Measurements from ENCODE around the gene FANCI.

Gene FANCI

GRCh38 chr15:89353991-89354390 is 110.2 kb downstream of the FANCI start:
- no peak overlapping the region for H3K4me3 ChIP-seq (ENCODE audit: low read length)
- no peak overlapping the region for H2AFZ ChIP-seq (ENCODE audit: low read depth, low read length)
- H3K27me3 ChIP-seq (ENCODE audit: insufficient read depth, low read length), result peaks cover 55% of the 10 kb centered on the region
- peaks cover 6% of the 10 kb centered on the region for H3K4me1 ChIP-seq (ENCODE audit: insufficient read depth, low read length)
- H3K36me3 ChIP-seq (ENCODE audit: insufficient read depth, low read length), result no peaks in the 10 kb centered on the region
- peaks cover 2% of the 10 kb centered on the region for H3K9me3 ChIP-seq (ENCODE audit: low read length)

GRCh38 chr15:89356634-89357298 is 113.0 kb downstream of the FANCI start:
- H2AFZ ChIP-seq (ENCODE audit: low read depth, low read length), result no peak overlapping the region
- H3K27me3 ChIP-seq (ENCODE audit: insufficient read depth, low read length), result peaks cover 42% of the 10 kb centered on the region
- H3K4me1 ChIP-seq (ENCODE audit: insufficient read depth, low read length), result peaks cover 33% of the 10 kb centered on the region
- H3K9me3 ChIP-seq (ENCODE audit: low read length), result peaks cover 2% of the 10 kb centered on the region
- no peak overlapping the region for H3K4me3 ChIP-seq (ENCODE audit: low read length)
- no peaks in the 10 kb centered on the region for H3K36me3 ChIP-seq (ENCODE audit: insufficient read depth, low read length)

- H3K27me3 ChIP-seq (ENCODE audit: insufficient read depth, low read length), result peaks cover 32% of the 10 kb centered on the region
- peaks cover 2% of the 10 kb centered on the region for H3K9me3 ChIP-seq (ENCODE audit: low read length)
- H2AFZ ChIP-seq (ENCODE audit: low read depth, low read length), result peak overlapping the region; percentile 80
- H3K36me3 ChIP-seq (ENCODE audit: insufficient read depth, low read length), result no peaks in the 10 kb centered on the region
- peak overlapping the region; percentile 56 for H3K4me3 ChIP-seq (ENCODE audit: low read length)
- H3K4me1 ChIP-seq (ENCODE audit: insufficient read depth, low read length), result peaks cover 46% of the 10 kb centered on the region
These were observed 114.6 kb downstream of the FANCI start for GRCh38 chr15:89358435-89358754.

GRCh38 chr15:89358755-89359439 is 115.1 kb downstream of the FANCI start:
- H3K27me3 ChIP-seq (ENCODE audit: insufficient read depth, low read length), result peaks cover 34% of the 10 kb centered on the region
- peak overlapping the region; percentile 80 for H2AFZ ChIP-seq (ENCODE audit: low read depth, low read length)
- no peaks in the 10 kb centered on the region for H3K36me3 ChIP-seq (ENCODE audit: insufficient read depth, low read length)
- H3K4me1 ChIP-seq (ENCODE audit: insufficient read depth, low read length), result peaks cover 51% of the 10 kb centered on the region
- H3K4me3 ChIP-seq (ENCODE audit: low read length), result peak overlapping the region; percentile 56
- peaks cover under 1% of the 10 kb centered on the region for H3K9me3 ChIP-seq (ENCODE audit: low read length)

- H3K9me3 ChIP-seq (ENCODE audit: low read length), result no peaks in the 10 kb centered on the region
These were observed 115.9 kb downstream of the FANCI start for GRCh38 chr15:89359471-89360293.

GRCh38 chr15:89360294-89360971 is 116.7 kb downstream of the FANCI start:
- H3K9me3 ChIP-seq (ENCODE audit: low read length), result no peaks in the 10 kb centered on the region
- H3K4me3 ChIP-seq (ENCODE audit: low read length), result no peak overlapping the region
- peaks cover 65% of the 10 kb centered on the region for H3K4me1 ChIP-seq (ENCODE audit: insufficient read depth, low read length)
- no peaks in the 10 kb centered on the region for H3K36me3 ChIP-seq (ENCODE audit: insufficient read depth, low read length)
- H2AFZ ChIP-seq (ENCODE audit: low read depth, low read length), result no peak overlapping the region
- H3K27me3 ChIP-seq (ENCODE audit: insufficient read depth, low read length), result peaks cover 46% of the 10 kb centered on the region

More at GRCh38 chr15:89359471-89360293, 115.9 kb downstream of the FANCI start:
- peaks cover 58% of the 10 kb centered on the region for H3K4me1 ChIP-seq (ENCODE audit: insufficient read depth, low read length)
- peak overlapping the region; percentile 80 for H2AFZ ChIP-seq (ENCODE audit: low read depth, low read length)
- H3K27me3 ChIP-seq (ENCODE audit: insufficient read depth, low read length), result peaks cover 40% of the 10 kb centered on the region
- no peaks in the 10 kb centered on the region for H3K36me3 ChIP-seq (ENCODE audit: insufficient read depth, low read length)
- H3K4me3 ChIP-seq (ENCODE audit: low read length), result peak overlapping the region; percentile 56

GRCh38 chr15:89361451-89362202 is 117.8 kb downstream of the FANCI start:
- peaks cover 53% of the 10 kb centered on the region for H3K27me3 ChIP-seq (ENCODE audit: insufficient read depth, low read length)
- H3K36me3 ChIP-seq (ENCODE audit: insufficient read depth, low read length), result no peaks in the 10 kb centered on the region
- H3K9me3 ChIP-seq (ENCODE audit: low read length), result no peaks in the 10 kb centered on the region
- H3K4me3 ChIP-seq (ENCODE audit: low read length), result peak overlapping the region; percentile 59
- peak overlapping the region; percentile 21 for H2AFZ ChIP-seq (ENCODE audit: low read depth, low read length)
- H3K4me1 ChIP-seq (ENCODE audit: insufficient read depth, low read length), result peaks cover 66% of the 10 kb centered on the region

- Histone ChIP-seq H3K27me3 (ENCODE audit: insufficient read depth, low read length) (peaks cover 50% of the 10 kb centered on the region), H3K9me3 (ENCODE audit: low read length) (no peaks in the 10 kb centered on the region), H3K36me3 (ENCODE audit: insufficient read depth, low read length) (no peaks in the 10 kb centered on the region), H3K4me1 (ENCODE audit: insufficient read depth, low read length) (peaks cover 68% of the 10 kb centered on the region), H3K4me3 (ENCODE audit: low read length) (peak overlapping the region; percentile 59), H2AFZ (ENCODE audit: low read depth, low read length) (peak overlapping the region; percentile 21)
These were observed 118.7 kb downstream of the FANCI start for GRCh38 chr15:89362203-89363101.

GRCh38 chr15:89363133-89363532 is 119.4 kb downstream of the FANCI start:
- peak overlapping the region; percentile 59 for H3K4me3 ChIP-seq (ENCODE audit: low read length)
- H2AFZ ChIP-seq (ENCODE audit: low read depth, low read length), result no peak overlapping the region
- H3K27me3 ChIP-seq (ENCODE audit: insufficient read depth, low read length), result peaks cover 43% of the 10 kb centered on the region
- H3K4me1 ChIP-seq (ENCODE audit: insufficient read depth, low read length), result peaks cover 68% of the 10 kb centered on the region
- H3K9me3 ChIP-seq (ENCODE audit: low read length), result no peaks in the 10 kb centered on the region
- H3K36me3 ChIP-seq (ENCODE audit: insufficient read depth, low read length), result no peaks in the 10 kb centered on the region

GRCh38 chr15:89363770-89364169 is 120.0 kb downstream of the FANCI start:
- H3K4me3 ChIP-seq (ENCODE audit: low read length), result peak overlapping the region; percentile 59
- H3K9me3 ChIP-seq (ENCODE audit: low read length), result no peaks in the 10 kb centered on the region
- H2AFZ ChIP-seq (ENCODE audit: low read depth, low read length), result no peak overlapping the region
- H3K27me3 ChIP-seq (ENCODE audit: insufficient read depth, low read length), result peaks cover 39% of the 10 kb centered on the region
- no peaks in the 10 kb centered on the region for H3K36me3 ChIP-seq (ENCODE audit: insufficient read depth, low read length)
- H3K4me1 ChIP-seq (ENCODE audit: insufficient read depth, low read length), result peaks cover 68% of the 10 kb centered on the region

GRCh38 chr15:89364341-89364740 is 120.6 kb downstream of the FANCI start:
- Histone ChIP-seq H3K27me3 (ENCODE audit: insufficient read depth, low read length) (peaks cover 39% of the 10 kb centered on the region), H3K4me3 (ENCODE audit: low read length) (peak overlapping the region; percentile 59), H2AFZ (ENCODE audit: low read depth, low read length) (no peak overlapping the region), H3K9me3 (ENCODE audit: low read length) (no peaks in the 10 kb centered on the region), H3K4me1 (ENCODE audit: insufficient read depth, low read length) (peaks cover 70% of the 10 kb centered on the region), H3K36me3 (ENCODE audit: insufficient read depth, low read length) (peaks cover 2% of the 10 kb centered on the region)
